ENCODE data around the gene CRYGA.

DNA sequence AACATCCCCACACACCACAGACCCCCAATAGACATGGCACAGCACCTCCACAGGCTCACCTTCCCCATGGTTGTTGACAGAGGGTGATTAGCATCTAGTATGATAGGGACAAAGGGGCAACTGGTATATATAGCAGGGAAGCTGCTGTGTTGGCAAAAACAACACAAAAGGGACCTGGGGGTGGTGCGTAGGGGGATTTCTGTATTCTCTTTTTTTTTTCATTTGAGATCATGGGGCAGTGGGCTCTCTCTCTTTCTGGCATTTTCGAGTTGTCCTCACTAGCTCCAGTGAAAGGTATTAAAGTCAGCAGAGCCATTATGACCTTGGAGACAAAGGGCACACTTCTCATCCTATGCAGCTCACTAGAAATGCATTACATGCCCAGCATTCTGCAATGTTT, at the start of gene CRYGA:
- no peak for TF ChIP-seq CTCF (IDR thresholded peaks at IDR 0.05; ENCODE audit: insufficient read depth, low read length)
- no peak for TF ChIP-seq SPI1 (IDR thresholded peaks at IDR 0.05; ENCODE audit: borderline replicate concordance, low read depth)
- TF ChIP-seq, protein P1, sequence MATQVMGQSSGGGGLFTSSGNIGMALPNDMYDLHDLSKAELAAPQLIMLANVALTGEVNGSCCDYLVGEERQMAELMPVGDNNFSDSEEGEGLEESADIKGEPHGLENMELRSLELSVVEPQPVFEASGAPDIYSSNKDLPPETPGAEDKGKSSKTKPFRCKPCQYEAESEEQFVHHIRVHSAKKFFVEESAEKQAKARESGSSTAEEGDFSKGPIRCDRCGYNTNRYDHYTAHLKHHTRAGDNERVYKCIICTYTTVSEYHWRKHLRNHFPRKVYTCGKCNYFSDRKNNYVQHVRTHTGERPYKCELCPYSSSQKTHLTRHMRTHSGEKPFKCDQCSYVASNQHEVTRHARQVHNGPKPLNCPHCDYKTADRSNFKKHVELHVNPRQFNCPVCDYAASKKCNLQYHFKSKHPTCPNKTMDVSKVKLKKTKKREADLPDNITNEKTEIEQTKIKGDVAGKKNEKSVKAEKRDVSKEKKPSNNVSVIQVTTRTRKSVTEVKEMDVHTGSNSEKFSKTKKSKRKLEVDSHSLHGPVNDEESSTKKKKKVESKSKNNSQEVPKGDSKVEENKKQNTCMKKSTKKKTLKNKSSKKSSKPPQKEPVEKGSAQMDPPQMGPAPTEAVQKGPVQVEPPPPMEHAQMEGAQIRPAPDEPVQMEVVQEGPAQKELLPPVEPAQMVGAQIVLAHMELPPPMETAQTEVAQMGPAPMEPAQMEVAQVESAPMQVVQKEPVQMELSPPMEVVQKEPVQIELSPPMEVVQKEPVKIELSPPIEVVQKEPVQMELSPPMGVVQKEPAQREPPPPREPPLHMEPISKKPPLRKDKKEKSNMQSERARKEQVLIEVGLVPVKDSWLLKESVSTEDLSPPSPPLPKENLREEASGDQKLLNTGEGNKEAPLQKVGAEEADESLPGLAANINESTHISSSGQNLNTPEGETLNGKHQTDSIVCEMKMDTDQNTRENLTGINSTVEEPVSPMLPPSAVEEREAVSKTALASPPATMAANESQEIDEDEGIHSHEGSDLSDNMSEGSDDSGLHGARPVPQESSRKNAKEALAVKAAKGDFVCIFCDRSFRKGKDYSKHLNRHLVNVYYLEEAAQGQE (IDR thresholded peaks at IDR 0.05; ENCODE audit: insufficient replicate concordance, low read depth): no peak
- no peak for TF ChIP-seq POLR2AphosphoS5 (IDR thresholded peaks at IDR 0.05; ENCODE audit: low read depth)
- TF ChIP-seq GABPA (IDR thresholded peaks at IDR 0.05; ENCODE audit: low read depth): no peak
